ENCODE results near the gene TMEM203. TPM values are rescaled to one million over a fixed set of nuclear protein-coding genes. Genes with fewer than 3 reads are reported as not detected.

The TMEM203 gene
- total and polyA plus RNA-seq, 2 of the 4 experiments (the other 2 are of a cell fraction): 18.8 to 40.6 TPM

GRCh38 chr9:137253717-137254623 is 48.5 kb upstream of the TMEM203 start (continued):
- no peak for TF ChIP-seq POLR2A (IDR thresholded peaks at IDR 0.05; ENCODE audit: low read depth, low read length)
- TF ChIP-seq RAD21 (IDR thresholded peaks at IDR 0.05; ENCODE audit: low read length): no peak
- TF ChIP-seq MXI1 (IDR thresholded peaks at IDR 0.05; ENCODE audit: borderline replicate concordance, low read depth, low read length): no peak

GRCh38 chr9:137252555-137253506 is 47.4 kb upstream of the TMEM203 start:
- H2AK5ac ChIP-seq (ENCODE audit: low read depth, low read length): no peak overlapping the region
- dilution Hi-C loops (cut with HindIII; ENCODE audit: low sequenced_read_pairs, unreplicated experiment) (no loop called here), intact Hi-C loops (cut with micrococcal nuclease) (no loop called here), in situ Hi-C loops (cut with MboI; ENCODE audit: low sequenced_read_pairs) (no loop called here)
- no peak overlapping the region for H3K4me2 ChIP-seq (ENCODE audit: low read depth, low read length)
- H2AK9ac ChIP-seq (replicated peaks; ENCODE audit: low read depth, low read length, poor library complexity): no peak overlapping the region
- ATAC-seq (ENCODE audit: low read depth) (no peak), DNase-seq (no peak)
- POLR2A ChIA-PET (ENCODE audit: unreplicated experiment): no interaction called here
- no peak overlapping the region for H3K56ac ChIP-seq (ENCODE audit: extremely low read depth, insufficient read depth, low read length)
- H3K79me1 ChIP-seq (ENCODE audit: low read depth in 1 of 2, low read length in 2 of 2): peaks cover 8 to 24% of the 10 kb centered on the region in 2 experiments; a peak in 3 of 4 replicates
- no peak overlapping the region for H3K27ac ChIP-seq (ENCODE audit: insufficient read depth, low read length)
- peak overlapping the region; percentile 21 for H2AFZ ChIP-seq (replicated peaks; ENCODE audit: low read length, poor library complexity)
- no peak overlapping the region for H2BK5ac ChIP-seq (ENCODE audit: low read depth, low read length, poor library complexity, severe bottlenecking)
- H3K4me1 ChIP-seq (ENCODE audit: control insufficient read depth, insufficient read depth, low read length): peaks cover 11% of the 10 kb centered on the region
- peaks cover 11% of the 10 kb centered on the region for H4K20me1 ChIP-seq (ENCODE audit: insufficient read depth, low read length)
- H3K27me3 ChIP-seq (ENCODE audit: control insufficient read depth, insufficient read depth, low read length): no peaks in the 10 kb centered on the region
- no peak overlapping the region for H3K23ac ChIP-seq (ENCODE audit: low read depth, low read length)
- H3K9me3 ChIP-seq (ENCODE audit: control insufficient read depth, insufficient read depth, low read length): no peaks in the 10 kb centered on the region
- no peak overlapping the region for H4K91ac ChIP-seq (ENCODE audit: insufficient read depth, low read depth, low read length)
- no peak overlapping the region for H3K4ac ChIP-seq (ENCODE audit: low read depth, low read length)
- H2BK120ac ChIP-seq (ENCODE audit: low read depth, low read length): no peak overlapping the region
- H3K9ac ChIP-seq (ENCODE audit: low read depth, low read length): no peak overlapping the region
- CTCF ChIA-PET: no interaction called here
- peaks cover 8% of the 10 kb centered on the region for H3K36me3 ChIP-seq (ENCODE audit: control insufficient read depth, insufficient read depth, low read length)
- H4K5ac ChIP-seq (ENCODE audit: low read depth, low read length): no peak overlapping the region
- no peak overlapping the region for H3K4me3 ChIP-seq (ENCODE audit: insufficient read depth, low read depth, low read length)
- H3K9me1 ChIP-seq (ENCODE audit: insufficient read depth, low read length): no peaks in the 10 kb centered on the region
- no peak overlapping the region for H2BK20ac ChIP-seq (ENCODE audit: low read depth, low read length)
- no peak overlapping the region for H2BK15ac ChIP-seq (ENCODE audit: low read depth, low read length)
- H4K8ac ChIP-seq (ENCODE audit: low read depth in 2 of 2, low read length in 2 of 2): no peak overlapping the region
- H3K14ac ChIP-seq (replicated peaks; ENCODE audit: low read depth, low read length): no peak overlapping the region
- WGBS, 2 experiments (ENCODE audit: extremely low coverage in 2 of 2, insufficient read length in 1 of 2): 89% methylated on average over 21 of the region's 35 CpGs; no CpG with 5 or more reads in 1 of the 2 experiments
- BruUV-seq (replicated peaks): no TSS peak
- H3K18ac ChIP-seq (ENCODE audit: low read depth, low read length): no peak overlapping the region
- TF ChIP-seq SMC3 (IDR thresholded peaks at IDR 0.05; ENCODE audit: low read depth, low read length) (no peak), POLR2A (IDR thresholded peaks at IDR 0.05; ENCODE audit: low read depth, low read length) (no peak), FOS (IDR thresholded peaks at IDR 0.05; ENCODE audit: low read depth, low read length) (no peak), MAZ (IDR thresholded peaks at IDR 0.05; ENCODE audit: borderline replicate concordance, low read depth, low read length) (no peak), MXI1 (IDR thresholded peaks at IDR 0.05; ENCODE audit: borderline replicate concordance, low read depth, low read length) (no peak), USF2 (IDR thresholded peaks at IDR 0.05; ENCODE audit: low read depth, low read length) (no peak), RFX5 (IDR thresholded peaks at IDR 0.05; ENCODE audit: low read depth, low read length) (no peak), BHLHE40 (IDR thresholded peaks at IDR 0.05; ENCODE audit: low read depth, low read length) (no peak), CEBPB (IDR thresholded peaks at IDR 0.05; ENCODE audit: low read depth, low read length) (no peak), CTCF (conservative IDR thresholded peaks at IDR 0.05; ENCODE audit: low read depth, low read length) (no peak), RAD21 (IDR thresholded peaks at IDR 0.05; ENCODE audit: low read length) (no peak)

All from IMR-90 (cell line).